Measurements from ENCODE around the gene CNTN4.

DNA sequence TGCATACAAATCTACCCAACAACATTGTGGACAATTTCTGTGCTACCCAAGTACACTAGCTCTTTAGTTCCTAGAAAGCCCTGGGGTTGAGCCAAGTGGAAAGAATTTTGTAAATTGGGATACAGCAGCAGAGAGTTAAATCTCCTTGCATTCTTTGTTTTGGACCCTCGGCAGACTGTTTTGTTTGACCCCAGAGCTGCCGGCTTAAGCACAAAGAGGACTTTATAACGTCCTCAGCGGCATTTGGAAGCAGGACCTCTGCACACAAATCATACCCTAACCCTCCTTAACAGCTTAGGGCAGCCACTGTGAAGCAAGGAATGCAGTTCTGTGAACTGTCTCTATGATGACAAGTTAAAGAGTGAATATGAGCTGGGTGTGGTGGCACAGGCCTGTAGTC, 415.3 kb downstream of the CNTN4 start:
- TF ChIP-seq CTCF (optimal IDR thresholded peaks at IDR 0.05 in 1 of 3, IDR thresholded peaks at IDR 0.05 in 1 of 3, conservative IDR thresholded peaks at IDR 0.05 in 1 of 3; ENCODE audit: extremely low read depth in 1 of 3, insufficient read depth in 2 of 3, low read length in 3 of 3), result no peak
- TF ChIP-seq EZH2 (IDR thresholded peaks at IDR 0.05; ENCODE audit: low read length), result no peak

All from keratinocyte (primary cell).